DND-41 (cell line): ENCODE measurements around the gene KCNG2.

Experiments
- ATAC-seq: fragments of 200-7000 bp; cut with Tn5 transposase; 3 replicates; pipeline ENCODE4 v1.9.1; 2021; ENCODE audit warnings: low read depth; ENCODE audit not compliant: insufficient read depth
- DNase-seq: peaks from one replicate; pipeline ENCODE4 v3.0.0-alpha.2; 2020
- H2AFZ ChIP-seq: 2 replicates; pipeline ENCODE4 v1.6.0; 2012; ENCODE audit warnings: low read depth, low read length
- H3K27ac ChIP-seq: 2 replicates; pipeline ENCODE4 v1.5.1; 2012; ENCODE audit warnings: low read length, inconsistent platforms
- H3K27me3 ChIP-seq: fragments of 200-600 bp; sonication (generic); 2 replicates; pipeline ENCODE4 v1.6.0; 2012; ENCODE audit warnings: low read length, mild to moderate bottlenecking, inconsistent platforms; ENCODE audit not compliant: insufficient read depth, poor library complexity
- H3K36me3 ChIP-seq: 2 replicates; pipeline ENCODE4 v1.5.1; 2012; ENCODE audit warnings: low read length, inconsistent platforms; ENCODE audit not compliant: insufficient read depth
- H3K4me1 ChIP-seq: 2 replicates; pipeline ENCODE4 v1.5.1; 2012; ENCODE audit warnings: mild to moderate bottlenecking, low read length; ENCODE audit not compliant: insufficient read depth
- H3K4me2 ChIP-seq: 2 replicates; pipeline ENCODE4 v1.6.0; 2012; ENCODE audit warnings: mild to moderate bottlenecking, moderate library complexity, low read length, inconsistent platforms; ENCODE audit not compliant: insufficient read depth
- H3K4me3 ChIP-seq, 2 experiments: fragments of 200-600 bp in 1 of 2; shearing (Covaris generic) in 1 of 2; 2 replicates each; pipeline ENCODE4 v1.5.1; 2012 to 2016; ENCODE audit warnings: inconsistent platforms in 2 of 2, low read length in 2 of 2, mild to moderate bottlenecking in 2 of 2, low read depth in 1 of 2, moderate library complexity in 1 of 2
- H3K79me2 ChIP-seq: 2 replicates; pipeline ENCODE4 v1.6.0; 2012; ENCODE audit warnings: low read length, inconsistent platforms; ENCODE audit not compliant: insufficient read depth
- H3K9ac ChIP-seq: 2 replicates; pipeline ENCODE4 v1.6.0; 2012; ENCODE audit warnings: low read depth, mild to moderate bottlenecking, inconsistent platforms, low read length, moderate library complexity
- H3K9me3 ChIP-seq: 2 replicates; pipeline ENCODE4 v1.5.1; 2012; ENCODE audit warnings: low read length, moderate library complexity, mild to moderate bottlenecking, inconsistent platforms; ENCODE audit not compliant: insufficient read depth, severe bottlenecking
- H4K20me1 ChIP-seq: 2 replicates; pipeline ENCODE4 v1.6.0; 2012; ENCODE audit warnings: low read length; ENCODE audit not compliant: insufficient read depth
- EZH2 ChIP-seq: IDR thresholded peaks from 3 replicates; pipeline ENCODE4 v1.6.1; 2012; ENCODE audit warnings: borderline replicate concordance, low read depth, mild to moderate bottlenecking, moderate library complexity, low read length, inconsistent platforms; ENCODE audit not compliant: severe bottlenecking
- TF ChIP-seq, protein P1 (sequence below): IDR thresholded peaks from 2 replicates; pipeline ENCODE4 v1.5.1; 2012; ENCODE audit warnings: borderline replicate concordance, low read length, moderate library complexity, mild to moderate bottlenecking; ENCODE audit not compliant: poor library complexity, severe bottlenecking; ENCODE audit errors: extremely low read depth

The KCNG2 gene

DNA sequence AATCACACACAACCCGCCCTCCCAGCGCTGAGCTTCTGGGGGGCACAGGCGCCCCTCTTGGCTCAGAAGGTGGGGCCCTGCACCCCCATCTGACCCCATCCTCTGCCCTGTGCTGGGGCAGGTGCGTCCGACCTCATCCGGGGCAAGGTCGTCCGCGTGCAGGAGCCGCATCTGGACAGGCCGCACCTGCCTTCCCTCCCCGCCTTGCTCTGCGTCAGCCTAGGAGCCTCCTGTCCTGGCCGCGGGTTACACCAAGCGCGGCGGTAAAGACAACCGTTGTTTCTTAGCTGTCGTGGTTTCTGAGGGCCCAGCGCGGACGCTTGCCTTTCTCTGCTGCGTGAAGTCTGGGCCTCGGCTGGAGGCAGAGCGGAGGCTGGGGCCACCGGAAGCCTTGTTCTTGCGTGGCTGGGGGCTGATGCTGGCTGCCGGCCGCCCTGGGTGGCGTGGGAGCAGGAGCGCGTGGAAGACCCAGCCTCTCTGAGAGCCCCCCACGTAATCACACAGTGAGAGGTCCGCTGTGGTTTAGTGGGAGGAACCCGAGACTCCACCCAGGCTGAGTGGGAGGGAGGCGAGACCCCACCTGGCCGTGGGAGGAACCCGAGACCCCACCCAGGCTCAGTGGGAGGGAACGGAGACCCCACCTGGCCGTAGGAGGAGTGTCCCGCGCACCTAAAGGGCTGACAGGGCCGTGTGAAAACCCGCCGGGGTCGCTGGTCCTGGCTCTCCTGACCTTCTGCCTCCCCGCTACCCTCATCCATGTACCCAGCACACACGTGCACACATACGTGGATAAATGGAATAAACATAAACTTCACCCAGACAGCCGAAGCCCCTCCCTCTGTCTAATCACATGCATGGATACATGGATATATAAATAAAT, 51.8 kb downstream of the KCNG2 start:
- H3K4me3 ChIP-seq = no peak overlapping the region
- H3K27me3 ChIP-seq = no peaks in the 10 kb centered on the region
- H3K36me3 ChIP-seq = no peaks in the 10 kb centered on the region
- H3K4me2 ChIP-seq = no peak overlapping the region
- H3K9ac ChIP-seq = no peak overlapping the region
- no peak overlapping the region for H2AFZ ChIP-seq
- H3K27ac ChIP-seq = no peak overlapping the region
- H3K4me1 ChIP-seq = no peaks in the 10 kb centered on the region
- no peaks in the 10 kb centered on the region for H3K9me3 ChIP-seq
- no peaks in the 10 kb centered on the region for H4K20me1 ChIP-seq
- TF ChIP-seq, protein P1, sequence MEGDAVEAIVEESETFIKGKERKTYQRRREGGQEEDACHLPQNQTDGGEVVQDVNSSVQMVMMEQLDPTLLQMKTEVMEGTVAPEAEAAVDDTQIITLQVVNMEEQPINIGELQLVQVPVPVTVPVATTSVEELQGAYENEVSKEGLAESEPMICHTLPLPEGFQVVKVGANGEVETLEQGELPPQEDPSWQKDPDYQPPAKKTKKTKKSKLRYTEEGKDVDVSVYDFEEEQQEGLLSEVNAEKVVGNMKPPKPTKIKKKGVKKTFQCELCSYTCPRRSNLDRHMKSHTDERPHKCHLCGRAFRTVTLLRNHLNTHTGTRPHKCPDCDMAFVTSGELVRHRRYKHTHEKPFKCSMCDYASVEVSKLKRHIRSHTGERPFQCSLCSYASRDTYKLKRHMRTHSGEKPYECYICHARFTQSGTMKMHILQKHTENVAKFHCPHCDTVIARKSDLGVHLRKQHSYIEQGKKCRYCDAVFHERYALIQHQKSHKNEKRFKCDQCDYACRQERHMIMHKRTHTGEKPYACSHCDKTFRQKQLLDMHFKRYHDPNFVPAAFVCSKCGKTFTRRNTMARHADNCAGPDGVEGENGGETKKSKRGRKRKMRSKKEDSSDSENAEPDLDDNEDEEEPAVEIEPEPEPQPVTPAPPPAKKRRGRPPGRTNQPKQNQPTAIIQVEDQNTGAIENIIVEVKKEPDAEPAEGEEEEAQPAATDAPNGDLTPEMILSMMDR = no peak
- TF ChIP-seq EZH2 = no peak
- no peak for ATAC-seq
- H3K79me2 ChIP-seq = no peaks in the 10 kb centered on the region
- DNase-seq = no peak

- no peak for TF ChIP-seq EZH2
- TF ChIP-seq, protein P1 = no peak
- no peaks in the 10 kb centered on the region for H3K36me3 ChIP-seq
- H3K9me3 ChIP-seq = no peaks in the 10 kb centered on the region
- DNase-seq (no peak), ATAC-seq (no peak)
- H3K4me1 ChIP-seq = peaks cover 4% of the 10 kb centered on the region; the same call in 1 of the 2 replicates
- no peak overlapping the region for H3K4me2 ChIP-seq
- H3K27ac ChIP-seq = no peak overlapping the region
- no peak overlapping the region for H3K4me3 ChIP-seq
- H3K9ac ChIP-seq = no peak overlapping the region
- H2AFZ ChIP-seq = no peak overlapping the region
- no peaks in the 10 kb centered on the region for H4K20me1 ChIP-seq
- H3K27me3 ChIP-seq = no peaks in the 10 kb centered on the region
- no peaks in the 10 kb centered on the region for H3K79me2 ChIP-seq
Measured at GRCh38 chr18:79850731-79851130, 53.0 kb downstream of the KCNG2 start.

DNA sequence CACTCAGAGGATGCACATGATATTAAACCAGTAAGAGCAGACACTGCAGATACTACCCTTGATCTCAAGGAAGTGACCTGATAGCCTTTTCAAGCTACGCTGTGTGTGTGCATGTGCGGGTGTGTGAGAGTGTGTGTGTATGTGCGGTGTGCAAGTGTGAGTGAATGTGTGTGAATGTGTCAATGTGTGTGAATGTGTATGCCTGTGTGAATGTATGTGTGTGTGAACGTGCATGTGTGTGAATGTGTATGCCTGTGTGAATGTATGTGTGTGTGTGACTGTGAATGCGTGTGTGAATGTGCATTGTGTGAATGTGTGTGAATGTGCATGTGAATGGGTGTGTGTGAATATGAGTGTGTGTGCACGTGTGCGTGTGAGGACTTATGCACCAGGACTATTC, 53.8 kb downstream of the KCNG2 start:
- Histone ChIP-seq H4K20me1 (no peaks in the 10 kb centered on the region), H3K4me2 (no peak overlapping the region), H3K4me3 (no peak overlapping the region), H2AFZ (no peak overlapping the region), H3K4me1 (peaks cover 4% of the 10 kb centered on the region; the same call in 1 of the 2 replicates), H3K27ac (no peak overlapping the region), H3K79me2 (no peaks in the 10 kb centered on the region), H3K36me3 (no peaks in the 10 kb centered on the region), H3K9me3 (no peaks in the 10 kb centered on the region), H3K9ac (no peak overlapping the region), H3K27me3 (no peaks in the 10 kb centered on the region)
- DNase-seq (no peak), ATAC-seq (no peak)
- TF ChIP-seq, protein P1 = no peak
- TF ChIP-seq EZH2 = no peak
